ENCODE data around the gene TSR3.

- TF ChIP-seq CTCF (IDR thresholded peaks at IDR 0.05) (no peak), EZH2 (IDR thresholded peaks at IDR 0.05; ENCODE audit: borderline replicate concordance, insufficient read depth, low read depth, low read length, poor library complexity, severe bottlenecking) (no peak)
Observed at GRCh38 chr16:1350691-1351090, 987 bp downstream of the TSR3 start.

Measured in B cell (primary cell).